ENCODE data around the gene GATA2.

GATA2 gene

GRCh38 chr3:128487813-128488635 is 5.0 kb downstream of the GATA2 start:
- DNase-seq = peak; percentile 87 to 90

GRCh38 chr3:128487538-128487812 is 5.5 kb downstream of the GATA2 start:
- no peak for DNase-seq

- DNase-seq = peak in 1 of 2 experiments; percentile 52
Measured at GRCh38 chr3:128486681-128487537, 6.1 kb downstream of the GATA2 start.

- no peak for DNase-seq
Measured at GRCh38 chr3:128486205-128486628, 6.8 kb downstream of the GATA2 start.

GRCh38 chr3:128485282-128486204 is 7.5 kb downstream of the GATA2 start:
- no peak for DNase-seq

- no peak for DNase-seq
Measured at GRCh38 chr3:128484404-128485281, 8.4 kb downstream of the GATA2 start.

- no peak for DNase-seq
Measured at GRCh38 chr3:128483657-128484403, 9.2 kb downstream of the GATA2 start.

GRCh38 chr3:128482666-128483656 is 10.0 kb downstream of the GATA2 start:
- no peak for DNase-seq

GRCh38 chr3:128482175-128482574 is 10.8 kb downstream of the GATA2 start:
- DNase-seq = no peak

- DNase-seq = peak; percentile 79 to 93
Measured at GRCh38 chr3:128481438-128481942, 11.5 kb downstream of the GATA2 start.

- DNase-seq = no peak
Measured at GRCh38 chr3:128480717-128481437, 12.1 kb downstream of the GATA2 start.

- no peak for DNase-seq
Measured at GRCh38 chr3:128480278-128480677, 12.7 kb downstream of the GATA2 start.

GRCh38 chr3:128479558-128480086 is 13.4 kb downstream of the GATA2 start:
- no peak for DNase-seq

- DNase-seq = no peak
Measured at GRCh38 chr3:128478576-128479506, 14.2 kb downstream of the GATA2 start.

- no peak for DNase-seq
Measured at GRCh38 chr3:128476659-128477058, 16.3 kb downstream of the GATA2 start.

GRCh38 chr3:128475355-128475754 is 17.6 kb downstream of the GATA2 start:
- DNase-seq = no peak

- DNase-seq = no peak
Measured at GRCh38 chr3:128473737-128474136, 19.3 kb downstream of the GATA2 start.

GRCh38 chr3:128473180-128473519 is 19.9 kb downstream of the GATA2 start:
- peak; percentile 93 to 95 for DNase-seq
